Activated effector memory CD4-positive, alpha-beta T cell treated with anti-CD3 and anti-CD28 coated beads, Interleukin-2, amount 50 U/mL, for 16 hours (primary cell): ENCODE data around the gene CFTR.
"Not testable (repeated sequence)": the region's sequence is repeated elsewhere in the genome, so short reads cannot be mapped to it uniquely, and the experiment has no call there.

Experiments used
- DNase-seq: peaks from one replicate; pipeline ENCODE4 v3.0.0-alpha.2; 2020

Gene CFTR

DNA sequence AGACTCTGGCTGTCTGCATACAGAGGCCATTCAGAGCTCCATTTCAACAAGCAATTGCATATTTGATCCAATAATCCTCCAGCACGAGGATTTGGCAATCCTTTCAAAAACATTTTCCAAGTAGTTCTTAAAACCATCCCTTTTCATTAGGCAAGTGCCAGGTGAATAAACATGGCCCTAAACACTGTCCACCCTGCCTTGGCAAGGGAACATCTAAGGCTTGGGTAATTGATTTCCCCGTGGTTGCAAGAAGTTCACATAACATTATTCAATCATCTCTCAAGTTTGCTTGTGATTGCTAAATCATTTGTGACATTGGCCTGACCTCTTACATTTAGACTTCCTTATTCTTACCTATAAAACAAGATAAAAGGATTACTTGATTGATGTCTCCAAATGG is 218.2 kb downstream of the CFTR start:
- no peak for DNase-seq

- DNase-seq = no peak
These were observed 224.2 kb downstream of the CFTR start for GRCh38 chr7:117704063-117704462.

DNA sequence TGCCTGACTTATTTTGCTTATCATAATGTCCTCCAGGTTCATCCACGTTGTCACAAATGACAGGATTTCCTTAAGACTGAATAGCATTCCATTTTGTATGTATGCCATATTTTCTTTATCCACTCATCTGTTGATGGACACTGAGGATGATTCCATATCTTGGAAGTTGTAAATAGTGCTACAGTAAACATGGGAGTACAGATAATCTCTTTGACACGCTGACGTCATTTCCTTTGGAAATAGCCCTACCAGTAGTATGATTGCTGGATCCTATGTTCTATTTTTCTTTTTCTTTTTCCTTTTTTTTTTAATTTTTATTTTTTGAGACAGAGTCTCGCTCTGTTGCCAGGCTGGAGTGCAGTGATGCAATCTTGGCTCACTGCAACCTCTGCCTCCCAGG is 225.8 kb downstream of the CFTR start:
- DNase-seq = no peak

- DNase-seq = no peak
These were observed 226.4 kb downstream of the CFTR start for GRCh38 chr7:117706210-117706609.

DNA sequence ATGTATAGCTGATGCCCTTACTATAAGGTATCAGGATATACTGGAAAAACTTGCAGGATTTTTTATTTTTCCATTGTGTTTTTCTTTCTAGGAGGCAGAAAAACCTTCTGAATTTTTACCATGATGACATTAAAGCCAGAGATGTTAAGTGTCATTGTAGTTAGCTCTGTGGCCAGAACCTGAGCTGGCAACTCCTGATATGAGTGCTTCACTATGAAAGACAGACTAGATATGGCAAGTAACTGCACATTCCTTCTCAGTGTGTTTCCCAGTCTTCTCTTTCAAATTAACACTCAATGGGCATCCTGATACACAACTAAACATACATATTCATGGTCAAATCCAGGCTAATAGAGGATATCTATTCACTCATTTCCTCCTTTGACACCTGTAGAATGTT is 227.3 kb downstream of the CFTR start:
- no peak for DNase-seq

DNA sequence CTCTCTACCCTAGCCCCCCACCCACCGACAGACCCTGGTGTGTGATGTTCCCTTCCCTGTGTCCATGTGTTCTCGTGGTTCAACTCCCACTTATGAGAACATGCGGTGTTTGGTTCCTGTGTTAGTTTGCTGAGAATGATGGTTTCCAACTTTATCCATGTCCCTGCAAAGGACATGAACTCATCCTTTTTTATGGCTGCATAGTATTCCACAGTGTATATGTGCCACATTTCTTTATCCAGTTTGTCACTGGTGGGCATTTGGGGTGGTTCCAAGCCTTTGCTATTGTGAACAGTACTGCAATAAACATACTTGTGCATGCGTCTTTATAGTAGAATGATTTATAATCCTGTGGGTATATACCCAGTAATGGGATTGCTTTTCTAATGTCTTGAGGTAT is 228.3 kb downstream of the CFTR start:
- not testable (repeated sequence) for DNase-seq

DNA sequence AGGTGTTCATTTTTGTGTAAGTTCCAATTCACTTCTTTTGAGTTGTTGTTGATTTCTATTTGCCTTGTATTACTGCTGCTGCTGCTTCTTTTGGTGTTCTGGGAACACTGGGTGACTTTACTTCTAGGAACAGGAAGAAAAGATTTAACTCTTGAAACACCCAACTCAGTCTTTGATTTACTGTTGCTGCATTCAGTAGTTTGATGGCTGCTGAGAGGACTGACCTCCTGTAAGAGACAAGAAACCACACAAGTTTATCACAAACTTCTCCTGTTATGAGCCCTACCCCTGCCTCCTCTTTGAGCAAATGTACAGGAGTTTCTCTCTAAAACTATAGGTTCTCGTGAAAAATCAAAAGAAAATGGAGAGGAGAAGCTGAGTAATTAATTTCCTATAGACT is 231.7 kb downstream of the CFTR start:
- DNase-seq = no peak

GRCh38 chr7:117715784-117716445 is 236.1 kb downstream of the CFTR start:
- no peak for DNase-seq

GRCh38 chr7:117716707-117717299 is 237.0 kb downstream of the CFTR start:
- DNase-seq = no peak

DNA sequence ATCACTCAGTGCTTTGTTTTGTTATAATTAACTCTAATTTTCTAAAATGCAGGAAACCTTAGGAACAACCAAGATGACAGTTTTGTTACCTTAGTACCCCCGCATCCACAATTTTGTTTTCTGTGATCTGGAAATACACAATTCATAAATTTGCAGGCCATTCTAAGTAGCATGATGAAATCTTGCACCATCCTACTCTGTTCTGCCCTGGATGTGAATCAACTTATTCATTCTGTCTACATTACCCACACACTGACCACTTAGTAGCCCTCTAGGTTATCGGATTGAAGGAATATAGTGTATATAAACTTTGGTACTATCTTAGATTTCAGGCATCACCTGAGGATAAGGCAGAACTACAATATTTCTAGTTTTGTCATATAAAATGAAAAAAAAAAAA is 237.5 kb downstream of the CFTR start:
- no peak for DNase-seq
